Anterior cingulate cortex (tissue), 58 donors: Measurements from ENCODE around the gene IL16.

ENCODE experiments used
- DNase-seq, 58 donors: peaks; one replicate each; lab custom pipeline; 2025; lab: John Stamatoyannopoulos, UW

Gene IL16

DNA sequence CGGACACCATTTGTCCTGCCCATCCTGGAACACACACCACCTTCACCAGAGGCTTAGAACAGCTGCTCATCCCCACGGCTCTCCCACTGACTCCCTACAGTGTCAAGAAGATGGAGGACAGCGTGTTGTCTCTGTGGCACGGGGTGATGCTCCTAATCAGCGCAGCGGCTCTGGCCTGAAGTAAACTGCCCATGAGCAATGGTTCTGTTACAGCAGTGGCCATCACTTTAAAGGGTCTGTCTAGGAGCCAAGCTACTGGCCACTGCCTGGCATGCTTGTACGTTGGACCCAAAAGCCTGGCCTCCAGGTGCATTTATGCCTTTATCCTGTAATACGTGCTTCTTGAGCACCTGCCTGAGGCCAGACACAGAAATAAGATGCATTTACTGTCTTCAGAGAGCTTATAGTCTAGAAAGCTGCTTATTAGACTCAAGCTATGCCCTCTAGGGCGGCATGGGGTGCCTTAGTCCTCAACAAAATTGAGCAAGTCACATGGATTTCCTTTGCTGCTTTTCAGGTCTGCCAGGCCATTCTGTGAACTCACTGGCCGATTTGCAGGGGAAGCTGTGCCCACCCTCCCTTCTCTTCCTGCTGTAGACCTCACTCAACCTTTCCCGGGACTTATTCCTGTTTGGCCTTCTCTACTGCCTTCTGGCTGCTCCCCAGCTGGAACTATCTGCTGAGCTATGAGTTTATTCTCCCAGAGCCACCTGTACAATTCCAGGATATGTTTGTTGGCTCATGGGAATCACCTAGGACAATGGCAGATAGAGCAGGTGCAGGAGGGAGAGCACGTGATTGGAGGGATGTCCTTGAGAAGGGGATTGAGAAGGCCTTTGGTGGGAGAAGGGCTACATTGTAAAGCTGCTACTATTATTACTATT, 75.3 kb downstream of the IL16 start:
- no peak for DNase-seq

- no peak for DNase-seq
Observed at GRCh38 chr15:81273200-81273599, 76.5 kb downstream of the IL16 start.

- DNase-seq, result no peak
Observed at GRCh38 chr15:81273855-81274254, 77.2 kb downstream of the IL16 start.

GRCh38 chr15:81274255-81274654, 77.6 kb downstream of the IL16 start:
- DNase-seq, result no peak

GRCh38 chr15:81274931-81275707, 78.4 kb downstream of the IL16 start:
- peak in 52 of 58 donors; percentile 9 to 78 (median 54) for DNase-seq

GRCh38 chr15:81275711-81276392, 79.2 kb downstream of the IL16 start:
- no peak for DNase-seq

DNA sequence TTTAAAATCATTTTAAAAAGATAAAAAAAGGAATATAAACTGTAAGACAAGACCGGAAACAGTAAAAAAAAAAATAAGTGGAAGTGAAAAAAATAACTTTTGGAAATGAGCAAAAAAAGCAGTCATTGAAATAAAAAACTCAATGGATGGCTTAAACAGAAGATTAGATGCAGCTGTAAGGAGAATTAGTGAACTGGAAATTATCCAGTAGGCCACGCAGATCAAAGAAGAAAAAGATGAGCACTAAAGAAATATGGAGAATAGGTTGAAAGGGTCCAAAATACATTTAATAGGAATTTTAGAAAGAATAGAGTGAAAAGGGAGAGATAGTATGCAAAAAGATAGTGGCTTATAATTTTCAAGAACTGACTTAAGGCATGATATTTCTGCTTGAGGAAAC, 80.3 kb downstream of the IL16 start:
- DNase-seq, result no peak

- DNase-seq, result no peak
Observed at GRCh38 chr15:81277851-81278250, 81.2 kb downstream of the IL16 start.

DNA sequence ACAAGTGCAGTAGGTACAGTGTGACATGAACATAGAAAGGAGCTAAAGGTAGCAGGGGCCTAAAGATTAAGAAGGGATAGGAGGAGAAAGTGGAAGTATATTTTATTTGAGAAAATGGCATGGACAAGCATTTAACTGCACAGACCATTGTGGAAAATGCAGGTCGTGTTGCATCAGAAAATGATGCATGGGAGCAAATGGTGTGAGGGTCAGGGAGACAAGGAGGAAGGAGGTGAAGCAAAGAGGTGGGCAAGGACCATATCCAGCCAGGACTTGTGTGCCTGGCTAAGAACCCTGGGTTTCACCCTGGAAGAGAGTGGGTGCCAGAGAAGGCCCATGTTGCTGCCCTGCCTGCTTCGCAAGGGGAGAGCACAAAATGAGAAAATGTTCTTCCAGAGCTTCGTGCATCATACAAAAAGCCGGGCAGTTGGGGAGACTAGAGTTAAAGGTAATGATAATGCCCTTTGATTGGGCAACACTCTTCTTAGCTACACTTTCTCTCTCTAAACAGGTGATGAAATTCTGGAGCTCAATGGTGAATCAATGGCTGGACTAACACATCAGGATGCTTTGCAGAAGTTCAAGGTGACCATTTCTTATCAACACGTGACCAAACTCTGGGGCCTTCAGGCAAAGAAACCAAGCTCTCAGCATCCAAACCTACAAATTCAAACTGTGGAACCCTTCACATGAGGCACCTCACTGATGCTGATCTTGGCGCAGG, 81.8 kb downstream of the IL16 start:
- no peak for DNase-seq

- no peak for DNase-seq
Observed at GRCh38 chr15:81279621-81280485, 83.2 kb downstream of the IL16 start.

GRCh38 chr15:81280696-81281455, 84.2 kb downstream of the IL16 start:
- no peak for DNase-seq

DNA sequence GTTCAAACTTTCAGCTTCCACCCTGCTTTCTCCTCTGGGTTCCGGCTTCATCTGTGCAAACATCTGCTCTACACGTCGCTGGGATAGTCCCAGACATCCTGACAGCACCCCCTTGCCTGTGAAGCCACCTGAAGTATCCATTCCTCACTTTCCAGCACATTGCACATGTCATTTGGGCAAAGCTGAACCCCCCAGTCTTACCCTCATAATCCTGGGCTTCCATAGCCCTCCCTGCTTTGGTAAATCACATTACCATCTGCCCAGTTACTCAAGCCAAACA, 84.7 kb downstream of the IL16 start:
- no peak for DNase-seq

GRCh38 chr15:81281766-81282605, 85.3 kb downstream of the IL16 start:
- DNase-seq, result no peak

DNA sequence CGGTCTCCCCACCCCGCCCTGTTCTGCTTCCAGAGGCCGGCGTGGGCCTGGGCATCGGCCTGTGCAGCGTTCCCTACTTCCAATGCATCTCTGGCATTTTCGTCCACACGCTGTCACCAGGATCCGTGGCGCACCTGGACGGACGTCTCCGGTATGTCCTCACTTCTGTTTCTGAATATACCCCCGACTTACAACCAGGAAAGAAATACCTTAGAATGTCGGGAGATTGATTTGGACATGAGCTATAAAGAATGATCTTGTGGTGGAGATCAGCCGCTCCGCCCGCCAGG, 85.9 kb downstream of the IL16 start:
- DNase-seq, result no peak

DNA sequence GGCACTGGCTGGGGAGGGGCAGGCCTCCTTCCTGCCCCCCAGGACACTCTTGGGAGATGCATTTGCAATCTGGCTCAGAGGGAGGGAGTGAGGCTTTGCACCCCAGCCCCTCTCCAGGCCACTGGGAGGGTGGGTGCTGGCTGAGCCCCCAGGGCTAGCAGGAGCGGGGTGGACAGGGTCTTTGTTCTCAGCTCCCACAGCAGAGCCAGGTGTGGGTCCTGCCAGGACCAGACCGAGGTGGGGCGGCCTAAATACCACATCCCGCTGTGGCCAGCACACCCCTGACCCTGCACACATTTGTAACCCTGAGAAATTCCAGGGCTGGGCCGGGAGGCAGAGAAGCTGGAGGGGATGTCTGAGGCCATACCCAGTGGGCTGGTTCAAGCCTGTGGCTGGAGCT, 86.2 kb downstream of the IL16 start:
- DNase-seq, result no peak

DNA sequence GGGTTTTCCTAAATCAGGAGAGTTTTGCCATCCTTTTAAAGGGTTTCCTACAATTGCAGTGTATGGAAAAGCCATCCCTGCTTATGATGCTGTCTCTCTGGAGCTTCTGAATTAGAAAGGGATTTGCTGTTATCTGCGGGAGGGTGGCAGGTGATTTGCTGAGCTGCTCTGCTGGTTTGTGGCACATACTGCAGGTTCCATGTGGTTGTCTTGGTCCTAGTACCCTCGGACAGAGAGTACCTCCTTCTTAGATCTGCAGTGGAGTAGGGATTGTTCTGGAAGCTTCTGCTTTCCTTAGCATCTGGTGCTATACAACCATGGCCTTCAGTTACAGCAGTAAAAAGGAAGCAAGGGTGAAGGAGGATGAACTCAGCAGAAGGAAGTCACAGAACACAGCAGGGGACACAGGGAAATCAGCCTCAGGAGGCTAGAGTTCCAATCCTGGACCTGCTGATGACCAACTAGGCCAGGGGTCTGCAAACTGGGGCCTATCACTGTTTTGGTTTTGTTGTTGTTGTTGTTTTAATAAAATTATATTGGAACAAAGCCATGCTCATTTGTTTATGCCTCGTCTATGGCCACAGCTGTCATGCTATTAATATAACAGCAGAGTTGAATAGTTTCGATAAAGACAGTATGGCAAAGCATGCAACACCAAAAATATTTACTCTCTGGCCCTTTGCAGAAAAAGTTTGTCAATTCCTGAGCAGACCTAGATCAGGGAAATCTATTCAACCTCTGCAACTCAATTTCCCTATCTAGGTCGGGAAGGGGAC, 87.8 kb downstream of the IL16 start:
- DNase-seq, result no peak

DNA sequence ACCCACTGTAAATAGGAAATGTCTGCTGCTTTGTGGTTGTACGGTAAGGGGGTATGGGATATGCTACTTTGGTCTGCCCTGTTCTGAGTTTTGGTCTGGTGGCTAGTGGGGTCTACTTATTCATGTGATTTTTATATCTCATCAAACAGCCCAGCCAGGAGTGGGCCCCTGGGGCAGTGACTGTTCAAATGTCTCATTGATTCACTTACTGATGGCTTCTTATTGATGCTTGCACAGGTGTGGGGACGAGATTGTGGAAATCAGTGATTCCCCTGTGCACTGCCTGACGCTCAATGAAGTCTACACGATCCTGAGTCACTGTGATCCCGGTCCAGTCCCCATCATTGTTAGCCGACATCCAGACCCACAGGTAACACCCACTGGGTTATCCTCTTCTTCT, 88.8 kb downstream of the IL16 start:
- DNase-seq, result no peak
